ENCODE results near the gene UVSSA.

The UVSSA gene

DNA sequence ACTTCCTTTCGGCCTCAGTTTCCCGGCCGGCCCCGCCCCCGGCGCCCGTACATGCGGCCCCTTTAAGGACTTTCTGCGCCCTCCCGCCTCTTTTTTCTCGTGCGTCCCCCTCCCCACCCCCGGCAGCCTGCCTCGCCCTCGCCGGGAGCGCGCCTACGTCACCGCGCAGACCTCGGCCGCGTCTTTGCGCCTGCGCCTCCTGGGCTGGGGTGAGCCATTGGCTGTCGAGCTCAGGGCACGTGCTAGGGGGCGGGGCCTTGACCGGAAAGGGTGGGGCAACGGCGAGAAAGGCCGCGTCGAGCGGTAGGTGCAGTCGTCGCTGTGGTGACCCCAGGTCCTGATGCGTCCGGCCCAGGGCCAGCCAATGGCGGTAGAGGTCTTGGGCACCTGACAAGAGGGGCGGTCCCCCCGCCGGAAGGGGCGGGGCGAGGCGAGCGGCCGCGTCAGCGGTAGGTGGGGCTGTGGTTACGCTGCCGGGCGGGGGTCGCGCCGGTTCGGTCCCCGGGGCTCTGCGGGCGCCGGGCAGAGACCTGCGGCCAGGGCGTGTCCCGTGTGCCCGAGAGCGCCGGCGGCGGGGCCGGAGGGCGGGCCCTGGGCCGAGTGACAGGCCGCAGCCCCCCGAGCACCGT is at the start of gene UVSSA:
TSS of gene UVSSA (plus strand) at position 428 of the 629 bp plus-strand sequence. CDS start 884 bp downstream, outside the sequence.
- peak; percentile 99 for DNase-seq

- DNase-seq: no peak
Measured at GRCh38 chr4:1297456-1298325, 49.3 kb upstream of the UVSSA start.

DNA sequence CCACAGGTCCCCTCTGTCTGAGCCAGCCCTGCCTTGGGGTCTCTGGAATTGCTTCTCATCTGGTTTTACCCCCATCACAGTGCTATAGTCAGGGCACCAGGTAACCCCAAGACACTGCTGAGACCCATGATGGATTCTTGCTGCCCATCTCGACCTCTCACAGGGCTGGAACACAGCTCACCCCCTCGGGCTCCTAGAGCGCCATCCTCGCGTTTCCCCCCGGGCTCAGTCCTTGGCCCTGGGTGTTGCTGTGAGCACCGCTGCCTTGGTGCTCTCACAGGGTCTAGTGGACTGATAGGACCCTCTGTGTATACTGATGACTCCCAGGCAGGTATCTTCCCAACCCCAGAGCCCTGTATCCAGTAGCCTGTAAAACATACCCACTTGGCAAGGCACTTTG is 48.5 kb upstream of the UVSSA start:
- DNase-seq: no peak

DNA sequence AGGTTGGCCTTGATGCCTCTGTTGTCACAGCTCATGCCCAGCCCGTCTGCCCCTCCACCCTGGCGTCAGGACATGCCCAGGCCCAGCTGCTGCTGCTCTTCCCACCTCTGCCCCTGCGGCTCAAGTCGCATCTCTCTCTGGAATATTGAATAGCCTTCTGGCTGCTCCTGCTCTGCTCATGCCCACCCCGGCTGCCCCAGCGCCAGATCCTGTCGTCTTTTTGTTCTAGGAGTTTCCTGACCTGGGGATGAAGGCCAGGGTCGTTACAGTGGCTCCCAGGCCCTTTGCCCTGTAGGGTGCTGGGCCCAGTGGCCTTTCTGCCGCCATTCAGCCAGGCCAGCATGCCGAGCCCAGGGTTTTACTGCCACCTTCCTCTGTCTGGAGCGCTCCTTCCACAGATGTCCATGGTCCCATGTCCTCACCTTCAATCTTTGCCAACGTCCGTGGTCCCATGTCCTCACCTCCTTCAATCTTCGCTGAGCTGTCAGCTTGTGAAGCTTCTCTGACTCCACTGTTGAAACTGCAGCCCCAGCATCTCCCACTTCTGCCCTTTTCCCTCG is 47.6 kb upstream of the UVSSA start:
- DNase-seq: no peak

GRCh38 chr4:1300466-1301455 is 46.2 kb upstream of the UVSSA start:
- DNase-seq: peak; percentile 72

- no peak for DNase-seq
Measured at GRCh38 chr4:1302159-1302558, 44.8 kb upstream of the UVSSA start.

- no peak for DNase-seq
Measured at GRCh38 chr4:1305261-1305711, 41.7 kb upstream of the UVSSA start.

- no peak for DNase-seq
Measured at GRCh38 chr4:1305781-1306455, 41.1 kb upstream of the UVSSA start.

GRCh38 chr4:1307951-1308735 is 38.9 kb upstream of the UVSSA start:
- DNase-seq: no peak

DNA sequence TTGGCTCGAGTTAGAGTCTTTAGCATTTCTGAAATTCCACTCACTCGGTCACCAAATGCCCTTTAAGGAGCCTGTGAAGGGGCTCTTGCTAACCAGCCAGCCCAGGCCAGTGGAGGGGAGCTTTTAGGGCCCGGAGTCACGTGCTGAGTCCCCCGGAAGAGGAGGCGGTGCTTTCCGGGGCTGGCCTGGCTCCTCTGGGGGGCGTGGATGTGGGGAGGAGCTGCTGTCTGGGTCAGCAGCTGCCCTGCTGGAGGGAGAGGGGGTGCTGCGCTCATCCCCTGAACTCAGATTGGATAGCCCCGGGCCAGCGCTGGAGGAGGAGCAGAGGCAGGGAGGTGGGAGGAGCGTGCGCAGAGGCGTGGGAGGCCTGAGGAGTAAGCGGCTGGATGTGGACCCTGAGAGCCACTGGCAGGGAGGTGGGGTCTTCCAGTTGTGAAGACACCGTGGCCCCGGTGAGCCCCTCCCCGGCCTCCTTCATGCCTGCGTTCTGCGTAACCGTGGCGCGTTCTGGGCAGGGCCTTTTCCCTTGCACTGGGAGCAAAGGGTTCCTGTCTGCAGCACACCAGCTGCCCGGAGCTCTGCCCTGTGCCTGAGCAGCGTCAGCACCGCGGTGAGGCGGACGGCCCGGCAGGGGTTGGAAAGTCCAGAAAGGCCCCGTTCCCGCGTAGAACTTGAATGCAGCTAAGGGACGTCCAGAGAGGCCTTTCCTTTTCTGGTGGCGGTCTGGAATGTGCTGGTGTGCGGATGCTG is 37.6 kb upstream of the UVSSA start:
- peak; percentile 95 for DNase-seq

- DNase-seq: no peak
Measured at GRCh38 chr4:1310031-1310795, 36.8 kb upstream of the UVSSA start.

GRCh38 chr4:1310796-1311631 is 36.0 kb upstream of the UVSSA start:
- peak; percentile 24 for DNase-seq

GRCh38 chr4:1312821-1313640 is 34.0 kb upstream of the UVSSA start:
- no peak for DNase-seq

GRCh38 chr4:1315306-1315705 is 31.7 kb upstream of the UVSSA start:
- DNase-seq: no peak

- DNase-seq: no peak
Measured at GRCh38 chr4:1315836-1316536, 31.0 kb upstream of the UVSSA start.

- DNase-seq: no peak
Measured at GRCh38 chr4:1316537-1317168, 30.4 kb upstream of the UVSSA start.

Measured in hematopoietic multipotent progenitor cell treated with erythropoietin and hydrocortisone succinate and interleukin-3 and kit ligand, for 4 days (in vitro differentiated cells).